Measurements from ENCODE around the gene DFFA. TPM values are rescaled to one million over a fixed set of nuclear protein-coding genes. Genes with fewer than 3 reads are reported as not detected.

Gene DFFA
- total and polyA plus RNA-seq, 2 of the 4 experiments (the other 2 are of a cell fraction): 28.1 to 62.6 TPM

DNA sequence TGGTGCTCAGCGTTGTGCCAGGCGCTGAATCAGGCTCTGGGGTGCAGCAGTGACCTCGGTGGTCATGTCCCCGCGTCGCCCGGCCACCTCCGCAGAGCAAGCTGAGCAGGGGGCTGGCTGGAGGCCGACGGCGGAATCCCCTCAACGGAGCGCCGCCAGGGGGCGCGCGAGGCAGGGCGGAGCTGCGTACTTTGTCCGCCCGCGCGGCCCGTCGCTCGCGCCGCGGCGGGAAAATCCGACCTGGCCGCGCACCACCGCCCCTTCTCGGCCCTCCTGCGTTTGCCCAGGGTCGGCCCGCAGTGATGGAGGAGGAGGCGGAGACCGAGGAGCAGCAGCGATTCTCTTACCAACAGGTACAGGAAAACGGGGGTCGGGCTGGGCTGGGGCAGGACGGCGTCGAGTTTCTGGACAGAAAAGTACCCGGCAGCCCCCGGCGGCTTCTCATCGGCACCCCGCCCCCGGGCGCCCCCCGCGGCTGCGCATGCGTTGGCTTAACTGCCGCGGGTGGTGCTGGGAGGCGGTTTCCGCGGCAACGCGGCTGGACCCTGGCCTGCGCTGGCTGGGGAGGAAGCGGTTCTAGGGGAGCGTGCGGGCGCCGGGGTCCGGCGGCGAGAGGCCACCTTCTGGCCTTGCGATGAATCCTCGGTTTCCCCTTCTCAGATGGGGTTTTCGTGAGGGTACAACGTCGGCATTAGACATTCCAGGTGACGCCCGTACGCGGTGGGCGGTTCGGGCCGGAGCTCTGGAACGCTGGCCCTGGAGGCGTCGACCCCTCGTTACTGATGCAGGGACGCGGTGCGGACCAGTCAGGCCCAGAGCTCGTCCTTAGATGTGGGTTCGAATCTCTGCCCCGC, 41.9 kb downstream of the DFFA start, which contains the start of gene CENPS (continued):
- TF ChIP-seq, protein P1, sequence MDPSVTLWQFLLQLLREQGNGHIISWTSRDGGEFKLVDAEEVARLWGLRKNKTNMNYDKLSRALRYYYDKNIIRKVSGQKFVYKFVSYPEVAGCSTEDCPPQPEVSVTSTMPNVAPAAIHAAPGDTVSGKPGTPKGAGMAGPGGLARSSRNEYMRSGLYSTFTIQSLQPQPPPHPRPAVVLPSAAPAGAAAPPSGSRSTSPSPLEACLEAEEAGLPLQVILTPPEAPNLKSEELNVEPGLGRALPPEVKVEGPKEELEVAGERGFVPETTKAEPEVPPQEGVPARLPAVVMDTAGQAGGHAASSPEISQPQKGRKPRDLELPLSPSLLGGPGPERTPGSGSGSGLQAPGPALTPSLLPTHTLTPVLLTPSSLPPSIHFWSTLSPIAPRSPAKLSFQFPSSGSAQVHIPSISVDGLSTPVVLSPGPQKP (IDR thresholded peaks at IDR 0.05; ENCODE audit: borderline replicate concordance, low read depth, low read length): no peak

DNA sequence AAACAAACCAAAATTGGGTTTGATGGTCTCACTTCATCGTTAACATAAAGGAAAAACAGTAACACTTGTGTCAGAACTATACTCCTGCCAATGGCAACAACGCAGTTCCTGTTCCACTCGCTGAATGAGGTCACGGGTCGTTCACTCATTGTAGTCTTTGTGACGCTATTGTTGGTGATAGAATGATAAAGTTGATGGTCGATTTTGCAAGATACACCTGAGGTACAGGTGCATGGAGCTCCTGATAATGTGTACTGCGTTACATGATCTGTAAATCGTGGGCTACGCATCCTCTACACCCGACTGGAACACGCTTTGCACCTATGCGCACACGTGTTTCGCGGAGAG, 42.5 kb downstream of the DFFA start:
- ChIA-PET POLR2A (ENCODE audit: unreplicated experiment) (no interaction called here), CTCF (interaction anchor here (0.9 to 1.9 kb wide), 7 partner anchors 30 to 64 kb away, joined by 3 to 12 read pairs (median 3); no protein-coding TSS in a partner anchor)
- H3K27ac ChIP-seq (ENCODE audit: insufficient read depth, low read length): peak overlapping the region; percentile 55; the same call in 1 of the 2 replicates
- no peak overlapping the region; the same call in 2 of the 3 replicates for H2BK15ac ChIP-seq (ENCODE audit: low read depth, low read length)
- H3K4me3 ChIP-seq (ENCODE audit: insufficient read depth, low read depth, low read length): peak overlapping the region; percentile 76
- peak overlapping the region; percentile 74 for H2AK5ac ChIP-seq (ENCODE audit: low read depth, low read length)
- no peaks in the 10 kb centered on the region for H3K27me3 ChIP-seq (ENCODE audit: control insufficient read depth, insufficient read depth, low read length)
- no peak overlapping the region; the same call in 1 of the 2 replicates for H4K91ac ChIP-seq (ENCODE audit: insufficient read depth, low read depth, low read length)
- peaks cover 7 to 24% of the 10 kb centered on the region in 2 experiments; a peak in 3 of 4 replicates for H3K79me1 ChIP-seq (ENCODE audit: low read depth in 1 of 2, low read length in 2 of 2)
- no peak overlapping the region for H2BK20ac ChIP-seq (ENCODE audit: low read depth, low read length)
- peak overlapping the region; percentile 100 for H2AFZ ChIP-seq (replicated peaks; ENCODE audit: low read length, poor library complexity)
- ATAC-seq (ENCODE audit: low read depth) (no peak), DNase-seq (peak; percentile 17)
- intact Hi-C loops (cut with micrococcal nuclease): loop anchor here (1.0 to 10.0 kb wide), 4 partner anchors 64 to 555 kb away; partner anchors contain the start of genes LZIC, NMNAT1 and UBE4B
- peak overlapping the region; percentile 99 for H3K4me2 ChIP-seq (ENCODE audit: low read depth, low read length)
- peak overlapping the region; percentile 36; the same call in 1 of the 2 replicates for H3K18ac ChIP-seq (ENCODE audit: low read depth, low read length)
- no TSS peak for BruUV-seq (replicated peaks)
- H3K23ac ChIP-seq (ENCODE audit: low read depth, low read length): peak overlapping the region; percentile 92
- H3K36me3 ChIP-seq (ENCODE audit: control insufficient read depth, insufficient read depth, low read length): 0 out of 2 replicates have a peak, but pooled peaks cover 2% of the 10 kb centered on the region
- H2BK120ac ChIP-seq (ENCODE audit: low read depth, low read length): peak overlapping the region; percentile 35; the same call in 1 of the 2 replicates
- no peaks in the 10 kb centered on the region for H3K9me3 ChIP-seq (ENCODE audit: control insufficient read depth, insufficient read depth, low read length)
- in situ Hi-C loops (cut with MboI; ENCODE audit: low sequenced_read_pairs): no loop called here
- peaks cover 4% of the 10 kb centered on the region for H3K9me1 ChIP-seq (ENCODE audit: insufficient read depth, low read length)
- peak overlapping the region; percentile 27 for H2BK5ac ChIP-seq (ENCODE audit: low read depth, low read length, poor library complexity, severe bottlenecking)
- WGBS, 2 experiments (ENCODE audit: extremely low coverage in 2 of 2, insufficient read length in 1 of 2): 47% methylated on average over 7 of the region's 16 CpGs; no CpG with 5 or more reads in 1 of the 2 experiments
- H4K8ac ChIP-seq (ENCODE audit: low read depth in 2 of 2, low read length in 2 of 2): peak overlapping the region; percentile 79 to 96
- peak overlapping the region; percentile 79 for H3K4ac ChIP-seq (ENCODE audit: low read depth, low read length)
- peak overlapping the region; percentile 87 for H4K5ac ChIP-seq (ENCODE audit: low read depth, low read length)
- dilution Hi-C loops (cut with HindIII; ENCODE audit: low sequenced_read_pairs, unreplicated experiment): no loop called here
- no peaks in the 10 kb centered on the region for H4K20me1 ChIP-seq (ENCODE audit: insufficient read depth, low read length)
- peak overlapping the region; percentile 88 for H3K14ac ChIP-seq (replicated peaks; ENCODE audit: low read depth, low read length)
- H3K9ac ChIP-seq (ENCODE audit: low read depth, low read length): peak overlapping the region; percentile 78
- H3K4me1 ChIP-seq (ENCODE audit: control insufficient read depth, insufficient read depth, low read length): peaks cover 2% of the 10 kb centered on the region; the same call in 1 of the 2 replicates
- peak overlapping the region; percentile 94 for H2AK9ac ChIP-seq (replicated peaks; ENCODE audit: low read depth, low read length, poor library complexity)
- H3K56ac ChIP-seq (ENCODE audit: extremely low read depth, insufficient read depth, low read length): no peak overlapping the region
- TF ChIP-seq, protein P2, sequence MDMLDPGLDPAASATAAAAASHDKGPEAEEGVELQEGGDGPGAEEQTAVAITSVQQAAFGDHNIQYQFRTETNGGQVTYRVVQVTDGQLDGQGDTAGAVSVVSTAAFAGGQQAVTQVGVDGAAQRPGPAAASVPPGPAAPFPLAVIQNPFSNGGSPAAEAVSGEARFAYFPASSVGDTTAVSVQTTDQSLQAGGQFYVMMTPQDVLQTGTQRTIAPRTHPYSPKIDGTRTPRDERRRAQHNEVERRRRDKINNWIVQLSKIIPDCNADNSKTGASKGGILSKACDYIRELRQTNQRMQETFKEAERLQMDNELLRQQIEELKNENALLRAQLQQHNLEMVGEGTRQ (IDR thresholded peaks at IDR 0.05; ENCODE audit: low read depth, low read length): no peak
- no peak for TF ChIP-seq RFX5 (IDR thresholded peaks at IDR 0.05; ENCODE audit: low read depth, low read length)
- TF ChIP-seq CEBPB (IDR thresholded peaks at IDR 0.05; ENCODE audit: low read depth, low read length): no peak
- TF ChIP-seq CHD1 (IDR thresholded peaks at IDR 0.05; ENCODE audit: low read depth, low read length): no peak
- no peak for TF ChIP-seq MAZ (IDR thresholded peaks at IDR 0.05; ENCODE audit: borderline replicate concordance, low read depth, low read length)
- TF ChIP-seq SMC3 (IDR thresholded peaks at IDR 0.05; ENCODE audit: low read depth, low read length): no peak
- no peak for TF ChIP-seq POLR2A (IDR thresholded peaks at IDR 0.05; ENCODE audit: low read depth, low read length)
- TF ChIP-seq MAFK (IDR thresholded peaks at IDR 0.05; ENCODE audit: low read depth, low read length): no peak
- no peak for TF ChIP-seq NFE2L2 (IDR thresholded peaks at IDR 0.05; ENCODE audit: low read depth, low read length)
- TF ChIP-seq MXI1 (IDR thresholded peaks at IDR 0.05; ENCODE audit: borderline replicate concordance, low read depth, low read length): no peak
